ENCODE data around the gene TPST1.
"Not testable (repeated sequence)": the region's sequence is repeated elsewhere in the genome, so short reads cannot be mapped to it uniquely, and the experiment has no call there.

TPST1 gene

DNA sequence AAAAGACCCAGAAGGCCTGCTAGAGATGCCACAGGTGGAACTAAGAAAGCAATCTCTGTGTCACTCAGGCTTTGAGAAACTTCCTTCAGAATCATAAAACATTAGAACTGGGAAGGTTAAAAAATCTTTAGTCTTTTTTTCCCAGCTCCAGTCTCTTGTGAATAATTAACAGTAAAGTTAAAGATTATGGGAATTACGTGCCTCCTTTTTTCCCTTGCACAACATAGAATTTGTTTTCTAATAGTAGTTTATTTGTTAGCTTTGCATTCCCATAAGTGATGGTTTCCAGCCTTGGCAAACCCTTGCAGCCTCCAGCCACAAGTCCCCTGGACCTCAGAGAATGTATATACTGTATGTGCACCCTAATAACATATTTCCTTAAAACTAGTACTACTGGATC lies 128.3 kb downstream of the TPST1 start:
- DNase-seq: no peak

- DNase-seq: no peak
These were observed 130.2 kb downstream of the TPST1 start for GRCh38 chr7:66335318-66335717.

DNA sequence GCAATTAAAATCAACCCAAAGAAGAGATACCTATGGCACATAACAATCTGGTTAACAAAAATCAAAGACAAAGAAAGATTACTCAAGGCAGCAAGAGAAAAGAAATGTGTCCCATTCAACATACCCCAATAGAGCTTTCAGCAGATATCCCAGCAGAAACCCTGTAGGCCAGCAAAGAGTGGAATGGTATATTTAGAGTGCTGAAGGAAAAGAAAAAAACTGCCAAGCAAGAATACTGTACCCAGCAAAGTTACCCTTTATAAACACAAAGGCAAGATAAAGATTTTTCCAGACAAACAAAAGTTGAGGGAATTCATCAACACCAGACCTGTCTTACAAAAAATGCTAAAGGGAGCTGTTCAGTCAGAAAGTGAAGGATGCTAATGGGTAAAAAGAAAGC lies 131.6 kb downstream of the TPST1 start:
- no peak for DNase-seq

DNA sequence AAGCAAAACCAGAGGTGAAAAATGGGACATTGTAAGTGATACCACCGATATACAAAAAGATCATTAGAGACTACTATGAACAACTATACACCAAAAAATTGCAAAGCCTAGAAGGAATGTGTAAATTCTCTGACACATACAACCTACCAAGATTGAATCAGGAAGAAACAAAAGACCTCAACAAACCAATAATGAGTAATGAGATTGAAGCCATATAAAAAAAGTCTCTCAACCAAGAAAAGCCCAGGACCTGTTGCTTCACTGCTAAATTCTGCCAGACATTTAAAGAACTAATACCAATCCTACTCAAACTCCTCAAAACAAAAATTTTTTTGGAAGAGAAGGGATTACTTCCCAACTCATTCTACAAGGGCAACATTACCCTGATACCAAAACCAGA lies 134.0 kb downstream of the TPST1 start:
- no peak for DNase-seq

- peak; percentile 49 for DNase-seq
These were observed 139.0 kb downstream of the TPST1 start for GRCh38 chr7:66344166-66344565.

GRCh38 chr7:66348531-66348930 lies 143.4 kb downstream of the TPST1 start:
- DNase-seq: no peak

DNA sequence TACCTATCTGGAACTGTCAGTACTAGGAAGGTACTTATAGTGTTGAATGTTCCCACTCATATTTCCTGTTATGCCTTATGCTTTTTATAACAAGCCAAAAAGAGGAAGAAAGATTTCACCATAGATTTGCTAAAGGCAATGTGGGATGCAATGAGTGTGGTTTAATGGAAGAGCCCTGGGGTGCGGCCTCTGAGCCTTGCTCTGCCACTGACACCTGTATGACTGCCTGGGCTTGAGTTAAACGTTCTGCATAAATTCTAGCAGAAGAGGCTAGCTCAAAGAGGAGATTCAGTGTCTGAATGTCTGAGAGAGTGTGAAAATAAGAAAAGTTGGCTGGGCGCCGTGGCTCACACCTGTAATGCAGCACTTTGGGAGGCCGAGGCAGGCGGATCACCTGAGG lies 143.8 kb downstream of the TPST1 start:
- no peak for DNase-seq

DNA sequence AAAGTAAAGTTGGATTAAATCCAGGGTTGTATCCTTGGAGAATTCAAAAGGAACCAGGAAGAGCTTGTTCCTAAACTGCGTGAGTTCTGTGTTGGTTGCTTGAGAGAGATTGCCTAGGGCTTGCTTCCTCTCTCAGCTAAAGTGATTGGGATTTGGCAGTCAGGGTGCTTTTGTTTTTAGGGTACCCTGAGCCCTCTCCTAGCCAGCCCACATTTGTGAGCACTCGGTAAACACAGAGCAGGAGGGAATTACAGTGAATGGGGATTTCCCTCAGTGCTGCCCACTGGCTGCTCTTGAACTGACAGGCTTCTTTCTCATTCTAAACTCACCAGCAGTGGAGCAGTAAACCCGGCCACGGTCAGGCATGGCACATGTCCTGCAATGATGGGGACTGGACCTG lies 146.9 kb downstream of the TPST1 start:
- no peak for DNase-seq

DNA sequence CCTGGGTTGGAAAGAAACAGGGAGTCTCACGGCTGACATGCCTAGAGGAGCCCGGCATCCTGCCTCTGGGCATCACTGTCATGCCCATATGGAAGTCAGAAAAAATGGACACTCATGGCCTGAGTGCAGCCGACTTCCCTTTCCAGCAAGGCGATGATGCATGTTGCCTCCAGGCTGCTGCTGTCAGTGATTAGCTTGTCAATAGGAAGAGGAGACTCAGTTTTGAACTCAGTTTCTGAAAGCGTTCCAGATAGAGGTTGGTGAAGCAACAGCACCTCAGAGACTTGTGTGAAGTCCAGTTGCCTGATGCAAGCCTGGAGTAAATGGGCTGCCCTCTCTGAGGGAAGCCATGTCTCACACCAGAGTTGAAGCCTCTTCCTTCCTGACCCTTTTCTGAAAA lies 148.4 kb downstream of the TPST1 start:
- DNase-seq: peak; percentile 42

DNA sequence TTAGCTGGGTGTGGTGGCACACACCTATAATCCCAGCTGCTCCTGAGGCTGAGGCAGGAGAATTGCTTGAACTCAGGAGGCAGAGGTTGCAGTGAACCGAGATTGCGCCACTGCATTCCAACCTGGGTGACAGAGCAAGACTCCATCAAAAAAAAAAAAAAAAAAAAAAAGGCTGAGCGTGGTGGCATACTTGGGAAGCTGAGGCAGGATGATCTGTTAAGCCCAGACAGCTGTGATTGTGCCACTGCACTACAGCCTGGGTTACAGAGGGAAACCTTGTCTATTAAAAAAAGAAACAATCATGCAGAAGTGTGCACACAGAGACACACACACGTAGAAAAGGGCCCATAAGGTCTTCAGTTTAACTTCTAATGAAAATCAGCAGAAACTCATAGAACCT lies 150.6 kb downstream of the TPST1 start:
- no peak for DNase-seq

GRCh38 chr7:66356277-66356721 lies 151.2 kb downstream of the TPST1 start:
- DNase-seq: peak; percentile 58

DNA sequence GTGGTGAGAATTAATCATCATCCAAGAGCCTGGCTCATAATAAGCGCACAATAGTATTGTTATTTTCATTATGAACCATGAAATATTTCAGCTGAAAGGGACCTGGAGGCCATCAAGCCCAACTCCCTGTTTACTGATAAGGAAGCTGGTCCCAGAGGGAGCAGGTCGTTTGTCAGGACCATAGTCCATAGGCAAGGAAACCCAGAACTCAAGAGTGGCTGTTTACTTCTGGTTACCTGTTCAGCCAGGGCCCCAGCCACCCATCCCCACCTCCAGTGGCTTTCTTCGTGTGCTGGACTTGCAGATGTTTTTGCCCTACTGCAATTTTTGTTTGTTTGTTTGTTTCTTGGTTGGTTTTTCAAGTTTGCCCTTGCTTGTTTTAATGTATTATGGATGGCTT lies 152.0 kb downstream of the TPST1 start:
- DNase-seq: no peak

GRCh38 chr7:66359656-66360211 lies 154.6 kb downstream of the TPST1 start:
- peak; percentile 29 for DNase-seq

DNA sequence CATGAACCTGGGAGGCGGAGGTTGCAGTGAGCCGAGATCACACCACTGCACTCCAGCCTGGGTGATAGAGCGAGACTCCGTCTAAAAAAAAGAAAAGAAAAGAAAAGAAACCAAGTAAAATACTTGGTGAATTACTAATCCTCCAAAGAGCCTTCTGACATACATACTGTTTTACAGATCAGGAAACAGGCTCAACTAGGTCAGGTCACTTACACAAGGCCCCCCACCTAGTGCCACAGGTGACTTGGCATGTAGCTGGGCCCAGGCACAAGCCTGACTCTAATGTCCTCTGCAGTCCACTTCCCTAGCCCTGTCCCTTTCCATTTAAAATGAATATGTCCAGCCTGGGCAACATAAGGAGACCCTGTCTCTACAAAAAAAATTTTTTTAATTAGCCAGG lies 157.0 kb downstream of the TPST1 start:
- DNase-seq: no peak

GRCh38 chr7:66363635-66364034 lies 158.5 kb downstream of the TPST1 start:
- DNase-seq: no peak

DNA sequence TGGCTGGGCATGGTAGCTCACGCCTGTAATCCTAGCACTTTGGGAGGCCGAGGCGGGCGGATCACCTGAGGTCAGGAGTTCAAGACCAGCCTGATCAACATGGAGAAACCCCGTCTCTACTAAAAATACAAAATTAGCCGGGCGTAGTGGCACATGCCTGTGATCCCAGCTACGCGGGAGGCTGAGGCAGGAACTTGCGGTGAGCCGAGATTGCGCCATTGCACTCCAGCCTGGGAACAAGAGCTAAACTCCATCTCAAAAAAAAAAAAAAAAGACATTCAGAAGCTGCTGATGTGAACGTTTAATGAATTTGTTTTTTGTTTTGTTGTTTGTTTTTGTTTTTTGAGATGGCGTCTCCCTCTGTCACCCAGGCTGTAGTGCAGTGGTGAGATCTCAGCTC lies 159.9 kb downstream of the TPST1 start:
- DNase-seq: not testable (repeated sequence)

DNA sequence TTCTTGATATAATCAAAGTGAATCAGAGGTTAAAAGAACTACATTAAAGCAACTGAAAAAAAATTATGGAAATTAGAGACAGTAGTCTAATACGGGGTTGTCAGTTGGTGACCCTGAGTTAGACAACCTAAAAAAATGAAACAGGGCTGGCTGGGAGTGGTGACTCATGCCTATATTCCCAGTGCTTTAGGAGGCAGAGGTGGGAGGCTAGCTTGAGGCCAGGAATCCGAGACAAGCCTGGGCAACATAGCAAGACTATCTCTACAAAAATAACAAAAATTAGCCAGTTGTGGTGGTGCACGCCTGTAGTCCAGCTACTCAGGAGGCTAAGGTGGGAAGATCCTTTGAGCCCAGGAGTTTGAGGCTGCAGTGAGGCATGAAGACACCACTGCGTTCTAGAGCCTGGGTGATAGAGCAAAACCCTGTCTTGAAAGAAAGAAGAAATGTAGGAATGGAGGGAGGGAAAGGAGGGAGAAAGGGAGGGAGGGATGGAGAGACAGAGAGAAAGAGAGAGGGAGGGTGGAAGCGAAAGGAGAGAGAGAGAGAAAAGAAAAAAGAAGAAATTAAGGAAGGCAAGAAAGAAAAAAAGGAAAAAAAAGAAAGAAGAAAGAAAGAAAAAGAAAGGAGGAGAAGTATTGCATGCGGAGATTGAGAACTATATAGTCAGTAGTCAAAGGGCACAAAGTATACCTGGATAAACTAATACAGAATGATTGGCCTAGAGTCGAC lies 166.1 kb downstream of the TPST1 start:
- DNase-seq: no peak

DNA sequence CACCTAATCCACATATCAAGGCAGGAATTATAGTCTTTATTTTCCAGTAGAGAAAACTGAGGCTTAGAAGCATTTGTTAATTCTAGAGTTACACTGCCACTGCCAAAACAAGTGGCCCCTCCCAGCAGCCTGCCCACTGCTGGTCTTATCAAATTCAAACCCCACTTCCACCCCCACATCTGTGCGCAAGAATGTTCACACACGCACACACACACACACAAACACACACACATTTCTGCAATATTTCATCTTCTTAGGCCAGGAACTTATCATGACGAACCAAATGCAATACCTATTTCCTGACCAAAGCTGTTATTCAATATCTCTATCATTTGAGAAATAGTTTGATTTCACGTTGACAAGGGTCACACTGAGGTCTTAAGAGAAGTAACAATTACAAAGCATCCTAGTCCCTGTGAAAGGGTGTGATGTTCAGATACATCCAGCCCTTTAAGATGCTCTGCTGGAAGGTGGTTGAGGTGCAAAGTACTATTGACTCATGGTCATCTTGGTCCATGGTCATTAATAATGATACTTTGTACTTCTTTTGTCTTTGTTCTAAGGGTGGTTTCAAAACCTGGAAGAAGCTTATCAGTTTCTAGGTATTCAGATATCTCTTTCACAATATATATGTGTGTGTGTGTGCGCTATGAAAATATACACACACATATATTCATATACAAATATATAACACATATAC lies 169.2 kb downstream of the TPST1 start:
- DNase-seq: not testable (repeated sequence)

GRCh38 chr7:66376264-66376945 lies 171.3 kb downstream of the TPST1 start:
- DNase-seq: no peak

GRCh38 chr7:66377045-66377444 lies 171.9 kb downstream of the TPST1 start:
- no peak for DNase-seq

GRCh38 chr7:66377714-66378113 lies 172.6 kb downstream of the TPST1 start:
- no peak for DNase-seq

GRCh38 chr7:66379542-66380160 lies 174.5 kb downstream of the TPST1 start:
- no peak for DNase-seq
